BLaER1 (cell line): ENCODE measurements around the gene MITF.

Source experiments
- H3K27ac ChIP-seq: shearing (Covaris generic); formaldehyde crosslinking; 2 replicates; pipeline ENCODE4 v1.8.1; 2022
- H3K27me3 ChIP-seq: shearing (Covaris generic); formaldehyde crosslinking; 2 replicates; pipeline ENCODE4 v1.8.1; 2022
- H3K36me3 ChIP-seq: shearing (Covaris generic); formaldehyde crosslinking; 2 replicates; pipeline ENCODE4 v1.8.1; 2022
- H3K4me1 ChIP-seq: shearing (Covaris generic); formaldehyde crosslinking; 2 replicates; pipeline ENCODE4 v1.8.1; 2022
- H3K4me2 ChIP-seq: shearing (Covaris generic); formaldehyde crosslinking; 2 replicates; pipeline ENCODE4 v1.8.1; 2022
- H3K4me3 ChIP-seq: shearing (Covaris generic); formaldehyde crosslinking; 2 replicates; pipeline ENCODE4 v1.8.1; 2022
- H3K9ac ChIP-seq: shearing (Covaris generic); formaldehyde crosslinking; 2 replicates; pipeline ENCODE4 v1.8.1; 2022
- H3K9me3 ChIP-seq: shearing (Covaris generic); formaldehyde crosslinking; 2 replicates; pipeline ENCODE4 v1.8.1; 2022
- H4K20me1 ChIP-seq: shearing (Covaris generic); formaldehyde crosslinking; 2 replicates; pipeline ENCODE4 v1.8.1; 2022
- Cebpa-rat ChIP-seq: shearing (Covaris generic); IDR thresholded peaks from 2 replicates; pipeline ENCODE4 v1.8.1; 2022

MITF gene

DNA sequence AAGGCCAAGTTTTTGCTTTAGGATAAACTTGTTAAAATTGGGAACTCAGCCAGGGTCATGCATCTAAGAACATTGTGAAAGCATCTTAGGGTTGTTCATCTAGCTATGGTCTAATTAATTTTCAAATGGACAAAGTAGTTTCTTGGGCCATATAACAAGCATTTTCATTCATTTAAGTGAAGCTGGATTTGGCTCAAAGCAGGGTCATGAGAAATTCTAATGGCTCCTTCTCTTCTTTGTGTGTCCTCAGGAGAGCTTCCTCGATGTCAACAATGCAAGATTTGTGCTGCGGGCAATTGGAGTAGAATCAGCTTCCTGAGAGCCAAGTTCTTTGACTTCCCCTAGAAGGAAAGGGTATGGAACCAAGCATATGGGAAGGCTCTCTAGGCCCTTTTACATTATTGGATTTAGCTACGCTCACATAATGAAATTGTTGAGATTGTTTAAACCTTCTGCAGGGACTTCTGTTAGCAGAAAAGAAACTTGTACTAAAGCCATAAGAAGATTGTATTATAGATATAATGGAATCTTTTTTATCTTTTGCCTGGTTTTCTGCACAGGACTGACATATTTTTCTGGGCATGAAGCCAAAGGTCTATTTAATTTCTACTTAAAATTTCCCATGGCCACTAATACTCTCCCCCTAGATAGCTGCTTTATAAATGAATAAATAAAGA is 258.5 kb downstream of the MITF start:
- Histone ChIP-seq H3K27ac (no peak overlapping the region), H3K27me3 (no peaks in the 10 kb centered on the region), H3K9ac (no peak overlapping the region), H3K4me1 (peaks cover 8% of the 10 kb centered on the region; the same call in 1 of the 2 replicates), H3K4me3 (no peak overlapping the region), H3K9me3 (no peaks in the 10 kb centered on the region), H3K36me3 (no peaks in the 10 kb centered on the region), H4K20me1 (no peaks in the 10 kb centered on the region), H3K4me2 (no peak overlapping the region)
- no peak for TF ChIP-seq Cebpa-rat

DNA sequence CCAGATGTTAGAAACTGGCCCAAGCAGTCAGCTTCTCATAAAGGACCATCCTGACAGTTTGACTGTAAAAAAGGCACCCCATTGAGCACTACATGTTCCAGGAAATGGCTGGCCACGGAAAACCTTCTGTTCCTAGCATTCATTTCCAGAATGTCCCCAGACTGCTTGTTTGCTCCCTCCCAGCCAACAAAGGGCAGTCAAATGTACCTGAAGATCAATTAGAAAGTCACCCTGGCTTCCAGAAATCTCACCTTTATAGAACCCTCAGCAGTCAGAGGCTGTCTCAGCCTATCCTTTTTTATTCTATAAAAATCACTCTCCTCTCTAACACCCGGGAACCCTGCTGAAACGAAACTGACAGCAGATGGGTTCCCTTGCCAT is 259.5 kb downstream of the MITF start:
- H3K9ac ChIP-seq: no peak overlapping the region
- H3K36me3 ChIP-seq: no peaks in the 10 kb centered on the region
- H3K4me1 ChIP-seq: peaks cover 8% of the 10 kb centered on the region; the same call in 1 of the 2 replicates
- no peak overlapping the region for H3K27ac ChIP-seq
- TF ChIP-seq Cebpa-rat: no peak
- H3K27me3 ChIP-seq: no peaks in the 10 kb centered on the region
- no peaks in the 10 kb centered on the region for H3K9me3 ChIP-seq
- H4K20me1 ChIP-seq: no peaks in the 10 kb centered on the region
- no peak overlapping the region for H3K4me2 ChIP-seq
- H3K4me3 ChIP-seq: no peak overlapping the region

DNA sequence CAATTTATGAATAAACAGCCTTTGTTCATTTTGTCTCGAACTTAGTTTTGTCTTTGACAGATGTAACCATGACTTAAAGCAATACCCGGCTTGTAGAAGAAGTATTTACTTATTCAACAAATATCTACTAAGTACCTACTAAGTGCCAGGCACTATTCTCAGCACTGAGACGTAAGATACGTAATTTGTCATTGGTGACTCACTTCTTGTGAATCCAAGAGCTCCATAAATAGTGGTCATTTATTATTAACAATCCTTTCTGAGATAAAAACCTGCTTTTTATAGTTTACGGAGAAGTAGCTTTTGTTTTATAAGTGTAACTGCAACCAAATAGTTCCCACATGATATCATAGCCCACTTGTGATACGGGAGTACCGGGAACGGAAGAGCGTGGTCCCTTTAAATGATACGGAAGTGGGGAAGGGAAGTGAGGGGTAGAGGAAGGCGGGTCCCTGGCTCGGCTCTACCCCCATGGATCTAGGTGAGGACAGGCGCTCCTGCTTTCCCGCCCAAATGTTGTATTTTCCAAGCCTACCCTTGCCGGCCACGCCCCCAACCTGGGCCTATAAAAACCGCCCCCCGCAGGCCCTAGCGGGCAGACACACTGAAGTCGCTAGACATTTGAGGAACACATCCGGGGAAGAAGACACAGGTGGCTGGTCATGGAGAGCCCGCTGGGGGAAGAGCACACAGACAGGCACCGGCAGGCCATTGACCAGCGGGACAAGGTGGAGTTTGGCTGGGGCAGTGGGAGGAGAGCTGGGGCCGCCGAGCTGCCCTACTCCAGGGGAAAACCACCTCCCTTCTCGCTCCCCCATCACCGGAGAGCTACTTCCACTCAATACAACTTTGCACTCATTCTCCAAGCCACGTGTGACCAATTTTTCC is 260.1 kb downstream of the MITF start, which contains the start of gene SAMMSON:
SAMMSON (plus strand) TSS at position 594 of the 888 bp plus-strand sequence.
- Histone ChIP-seq H3K36me3 (no peaks in the 10 kb centered on the region), H3K4me2 (no peak within 1 kb of the TSS), H3K27ac (no peak within 1 kb of the TSS), H3K27me3 (no peaks in the 10 kb centered on the region), H3K9ac (no peak within 1 kb of the TSS), H4K20me1 (no peaks in the 10 kb centered on the region), H3K4me1 (peaks cover 8% of the 10 kb centered on the region; the same call in 1 of the 2 replicates), H3K4me3 (no peak within 1 kb of the TSS), H3K9me3 (no peaks in the 10 kb centered on the region)
- TF ChIP-seq Cebpa-rat: no peak

DNA sequence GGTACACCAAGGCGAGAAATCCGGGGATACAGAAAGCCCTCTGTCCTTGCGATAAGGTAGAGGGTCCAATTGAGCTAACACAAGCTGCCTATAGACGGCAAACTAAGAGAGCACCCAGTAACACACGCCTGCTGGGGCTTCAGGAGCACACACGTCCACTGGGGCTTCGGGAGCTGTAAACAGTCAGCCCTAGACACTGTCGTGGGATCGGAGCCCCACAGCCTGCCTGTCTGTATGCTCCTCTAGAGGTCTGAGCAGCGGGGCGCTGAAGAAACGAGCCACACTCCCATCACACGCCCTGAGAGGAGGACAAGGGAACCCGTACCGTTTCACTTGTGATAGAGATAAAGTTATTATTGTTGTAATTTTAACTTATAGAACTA is 260.8 kb downstream of the MITF start:
- Histone ChIP-seq H3K36me3 (no peaks in the 10 kb centered on the region), H3K4me2 (no peak overlapping the region), H3K9ac (no peak overlapping the region), H3K4me3 (no peak overlapping the region), H3K27me3 (no peaks in the 10 kb centered on the region), H4K20me1 (no peaks in the 10 kb centered on the region), H3K27ac (no peak overlapping the region), H3K9me3 (no peaks in the 10 kb centered on the region), H3K4me1 (peaks cover 4% of the 10 kb centered on the region; the same call in 1 of the 2 replicates)
- TF ChIP-seq Cebpa-rat: no peak

DNA sequence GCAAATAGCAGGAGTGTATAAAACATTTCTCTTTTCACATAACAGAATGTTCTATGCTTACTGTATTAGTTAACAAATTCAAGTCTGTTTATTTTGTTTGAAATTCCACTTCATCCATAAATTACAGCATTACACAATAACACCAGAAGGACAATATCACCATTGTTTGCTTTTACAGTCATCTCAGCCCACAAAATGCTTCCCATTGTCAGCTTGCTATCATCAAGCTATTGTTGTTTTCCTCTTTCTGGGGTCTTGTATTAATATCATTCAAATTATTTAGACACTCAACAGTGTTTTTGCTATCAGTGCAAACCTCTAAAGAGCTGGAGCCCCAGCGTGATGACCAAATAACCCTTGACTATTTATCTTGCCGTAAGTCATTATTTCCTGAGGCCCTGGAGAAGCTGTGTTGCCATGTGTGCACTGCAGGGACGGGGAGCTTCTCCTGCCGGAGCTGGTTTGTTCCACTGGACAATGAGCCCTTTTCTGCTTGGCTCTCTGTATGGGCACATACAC is 261.4 kb downstream of the MITF start:
- no peak for TF ChIP-seq Cebpa-rat
- Histone ChIP-seq H3K27ac (no peak overlapping the region), H3K9ac (no peak overlapping the region), H3K4me1 (peaks cover 4% of the 10 kb centered on the region), H3K36me3 (no peaks in the 10 kb centered on the region), H3K4me3 (no peak overlapping the region), H4K20me1 (no peaks in the 10 kb centered on the region), H3K9me3 (no peaks in the 10 kb centered on the region), H3K4me2 (no peak overlapping the region), H3K27me3 (no peaks in the 10 kb centered on the region)

DNA sequence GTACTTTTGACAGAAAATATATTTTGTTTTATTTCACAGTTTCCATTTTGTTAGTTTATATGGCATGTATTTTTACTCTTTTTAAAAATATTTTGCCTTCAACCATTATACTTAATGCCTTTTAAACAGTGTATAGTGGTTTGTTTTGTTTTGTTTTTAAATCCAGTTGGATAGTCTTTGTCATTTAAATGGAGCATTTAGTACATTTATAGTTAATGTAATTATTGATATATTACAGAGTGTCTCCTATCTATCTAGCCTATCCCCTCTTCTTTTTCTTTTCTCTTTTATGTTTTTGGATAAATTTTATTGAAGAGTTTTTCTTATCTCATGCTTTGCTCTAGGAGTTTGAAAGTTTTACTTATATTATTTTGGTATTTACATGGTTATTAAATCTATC is 263.9 kb downstream of the MITF start:
- TF ChIP-seq Cebpa-rat: no peak
- Histone ChIP-seq H3K9me3 (no peaks in the 10 kb centered on the region), H3K9ac (no peak overlapping the region), H3K4me3 (no peak overlapping the region), H4K20me1 (no peaks in the 10 kb centered on the region), H3K4me2 (no peak overlapping the region), H3K27me3 (no peaks in the 10 kb centered on the region), H3K4me1 (peaks cover 13% of the 10 kb centered on the region), H3K36me3 (no peaks in the 10 kb centered on the region), H3K27ac (no peak overlapping the region)

DNA sequence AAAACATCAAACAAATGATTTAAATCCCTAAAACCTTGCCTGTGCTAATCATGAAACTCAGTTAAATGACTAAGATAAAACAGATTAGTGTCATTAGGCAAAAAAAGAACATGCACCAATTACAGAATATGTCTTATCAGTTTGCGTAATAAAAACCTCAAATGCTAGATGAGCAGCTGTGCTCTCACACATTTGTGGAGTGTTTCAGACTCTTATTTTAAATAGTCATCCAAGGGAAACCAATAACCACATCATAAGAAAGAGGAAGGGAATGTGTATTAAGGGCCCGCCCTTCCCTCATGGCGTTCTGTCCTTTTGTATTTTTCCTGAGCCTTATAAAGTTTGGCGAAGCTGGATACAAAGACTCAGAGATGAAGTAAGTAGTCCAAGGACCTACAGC is 266.8 kb downstream of the MITF start:
- H3K9me3 ChIP-seq: no peaks in the 10 kb centered on the region
- no peaks in the 10 kb centered on the region for H3K27me3 ChIP-seq
- H3K27ac ChIP-seq: no peak overlapping the region
- no peaks in the 10 kb centered on the region for H4K20me1 ChIP-seq
- no peaks in the 10 kb centered on the region for H3K36me3 ChIP-seq
- TF ChIP-seq Cebpa-rat: peak; percentile 64; the same call in 1 of the 2 replicates
- peak overlapping the region; percentile 62 for H3K4me2 ChIP-seq
- H3K4me1 ChIP-seq: peaks cover 19% of the 10 kb centered on the region
- H3K4me3 ChIP-seq: no peak overlapping the region
- no peak overlapping the region for H3K9ac ChIP-seq

DNA sequence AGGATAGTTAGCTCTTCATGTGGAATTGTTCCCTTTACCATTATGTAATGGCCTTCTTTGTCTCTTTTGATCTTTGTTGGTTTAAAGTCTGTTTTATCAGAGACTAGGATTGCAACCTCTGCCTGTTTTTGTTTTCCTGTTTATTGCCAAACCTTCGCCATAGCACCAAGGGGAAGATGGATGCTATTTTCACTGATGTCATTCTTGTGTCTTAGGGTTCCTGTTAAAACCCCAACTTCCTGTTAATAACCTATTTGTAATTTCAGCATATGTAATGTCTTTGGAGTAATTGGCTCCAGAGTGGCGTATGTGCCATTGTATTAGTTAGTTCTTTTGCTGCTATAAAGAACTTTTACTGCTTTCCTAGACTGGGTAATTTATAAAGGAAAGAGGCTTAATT is 271.1 kb downstream of the MITF start:
- no peaks in the 10 kb centered on the region for H4K20me1 ChIP-seq
- no peak for TF ChIP-seq Cebpa-rat
- H3K4me2 ChIP-seq: peak overlapping the region; percentile 36; the same call in 1 of the 2 replicates
- no peaks in the 10 kb centered on the region for H3K27me3 ChIP-seq
- no peak overlapping the region for H3K27ac ChIP-seq
- H3K36me3 ChIP-seq: no peaks in the 10 kb centered on the region
- H3K9me3 ChIP-seq: no peaks in the 10 kb centered on the region
- H3K9ac ChIP-seq: no peak overlapping the region
- H3K4me3 ChIP-seq: no peak overlapping the region
- peaks cover 18% of the 10 kb centered on the region for H3K4me1 ChIP-seq

DNA sequence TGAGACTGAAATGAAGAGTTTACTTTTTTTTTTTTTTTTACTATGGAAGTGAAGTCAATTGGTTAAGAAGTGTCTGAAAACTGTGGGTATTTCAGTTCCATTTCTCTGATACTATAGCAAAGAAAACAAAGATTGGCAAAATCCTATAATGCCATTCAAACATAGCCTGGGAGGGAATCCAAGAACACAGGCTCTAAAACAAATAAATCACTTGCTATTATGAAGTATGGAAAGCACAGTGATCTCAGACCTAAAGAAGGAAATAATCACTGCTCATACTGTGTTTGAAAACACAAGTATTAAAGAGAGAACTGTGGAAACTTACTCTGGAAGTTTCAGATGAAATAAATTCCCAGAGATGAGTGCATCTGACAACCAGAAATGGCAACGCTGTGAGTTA is 272.3 kb downstream of the MITF start:
- H4K20me1 ChIP-seq: no peaks in the 10 kb centered on the region
- H3K9ac ChIP-seq: no peak overlapping the region
- no peak overlapping the region for H3K4me2 ChIP-seq
- no peak overlapping the region for H3K4me3 ChIP-seq
- H3K9me3 ChIP-seq: no peaks in the 10 kb centered on the region
- no peaks in the 10 kb centered on the region for H3K36me3 ChIP-seq
- no peak overlapping the region for H3K27ac ChIP-seq
- peaks cover 6% of the 10 kb centered on the region; the same call in 1 of the 2 replicates for H3K4me1 ChIP-seq
- TF ChIP-seq Cebpa-rat: no peak
- no peaks in the 10 kb centered on the region for H3K27me3 ChIP-seq
